GM21786 (cell line): ENCODE data around the gene CDC42SE1.

Source experiments
- ATAC-seq: cut with Tn5 transposase; IDR thresholded peaks from one replicate; pipeline ENCODE4 v1.9.1; 2021; ENCODE audit not compliant: unreplicated experiment

The CDC42SE1 gene

DNA sequence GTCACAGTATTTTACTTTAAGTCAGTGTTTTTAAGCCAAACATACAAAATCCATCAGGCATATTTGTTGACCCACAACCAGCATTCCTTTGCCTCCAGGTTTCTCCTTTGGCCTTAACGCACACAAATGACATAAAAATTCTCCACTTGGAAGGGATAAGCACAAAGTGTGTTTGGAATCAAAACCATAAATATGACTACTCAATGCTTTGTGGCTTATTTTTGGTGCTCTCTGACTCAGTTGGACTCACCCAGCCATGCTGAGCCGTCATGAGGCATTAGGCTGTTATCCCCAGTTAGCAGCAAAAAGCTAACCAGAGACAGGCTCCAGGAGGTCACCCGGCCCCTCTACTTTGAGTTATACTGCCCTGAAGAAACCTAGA lies 50.2 kb downstream of the CDC42SE1 start:
- ATAC-seq = no peak

- peak; percentile 53 for ATAC-seq
These were observed 50.9 kb downstream of the CDC42SE1 start, which contains the start of gene PRUNE1 for GRCh38 chr1:151008244-151009205. Gene PRUNE1, plus strand, starts transcription at chr1:151008449. Its CDS starts 184 bp downstream, at chr1:151008633.

GRCh38 chr1:151007853-151008243 lies 51.6 kb downstream of the CDC42SE1 start:
- ATAC-seq = no peak

GRCh38 chr1:151006327-151007052 lies 52.9 kb downstream of the CDC42SE1 start, which contains the start of gene MINDY1:
Gene MINDY1, minus strand, starts transcription at chr1:151006902. Its CDS starts 4,285 bp downstream, at chr1:151002617.
- peak; percentile 41 for ATAC-seq

DNA sequence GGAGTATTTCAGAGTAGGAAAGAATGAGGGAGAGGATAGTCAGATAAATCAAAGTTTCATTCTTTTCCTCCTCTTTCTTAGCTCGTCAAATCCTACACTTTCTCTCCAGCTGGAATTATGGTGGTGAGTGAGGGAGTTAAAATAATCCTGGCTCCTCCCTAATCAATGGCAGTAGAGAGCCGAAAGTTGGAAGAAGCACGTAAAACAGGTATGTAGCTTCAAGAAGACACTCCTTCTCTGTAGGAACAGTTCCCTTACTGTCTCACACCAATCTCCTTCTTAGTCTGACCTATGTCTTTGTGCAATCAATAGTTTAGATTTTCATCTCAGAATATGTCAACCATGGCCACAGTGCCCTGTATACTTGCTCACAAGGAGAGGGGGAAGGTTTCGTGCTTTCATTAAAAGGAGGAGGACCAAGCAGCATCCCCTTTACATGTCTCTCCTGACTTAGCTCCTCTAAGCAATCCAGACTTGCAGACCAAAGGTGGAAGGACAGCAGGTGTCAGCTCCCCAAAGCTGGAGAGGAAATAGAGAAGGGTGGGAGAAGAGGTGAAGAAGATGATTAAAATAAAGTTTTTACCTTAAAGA lies 53.6 kb downstream of the CDC42SE1 start:
- ATAC-seq = no peak

GRCh38 chr1:151003180-151003579 lies 56.2 kb downstream of the CDC42SE1 start:
- ATAC-seq = no peak

DNA sequence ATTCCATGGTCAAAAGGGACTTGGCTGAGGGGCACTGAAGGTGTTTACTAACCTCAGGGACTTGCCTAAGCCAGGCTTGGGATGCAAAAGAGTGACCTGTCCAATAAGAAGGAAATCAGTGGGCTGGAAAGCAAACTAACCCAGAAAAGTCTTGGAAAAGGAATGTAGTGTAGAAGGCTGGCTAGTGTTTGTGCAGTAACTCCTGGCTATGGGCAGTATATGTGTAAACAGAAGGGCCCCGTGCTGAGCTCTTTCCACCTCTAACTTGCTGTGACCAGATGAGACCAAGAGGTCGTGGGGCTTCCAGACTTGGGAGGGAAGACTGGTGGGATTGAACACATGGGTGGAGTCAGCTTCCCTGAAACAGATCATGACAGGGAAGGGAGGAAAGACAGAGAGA lies 56.8 kb downstream of the CDC42SE1 start:
- ATAC-seq = no peak

DNA sequence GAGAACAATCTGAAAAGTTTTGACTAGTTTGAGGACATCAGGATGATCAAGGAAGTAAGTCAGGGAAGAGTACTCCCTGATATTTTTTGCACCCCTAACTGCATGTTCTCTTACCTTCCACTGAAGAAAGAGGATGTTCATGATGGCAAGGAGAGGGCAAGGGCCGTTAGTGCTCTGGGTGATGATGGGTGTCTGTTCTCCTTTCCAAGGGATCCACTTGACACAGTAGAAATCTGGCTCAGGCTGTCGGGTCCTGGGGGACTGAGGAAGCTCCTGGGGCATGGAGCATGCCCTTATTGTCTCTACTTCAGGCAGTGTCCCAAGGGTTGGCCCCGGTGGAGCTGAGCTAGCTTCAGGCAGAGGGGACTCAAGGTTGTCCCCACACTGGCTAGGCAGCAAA lies 57.4 kb downstream of the CDC42SE1 start:
- no peak for ATAC-seq

DNA sequence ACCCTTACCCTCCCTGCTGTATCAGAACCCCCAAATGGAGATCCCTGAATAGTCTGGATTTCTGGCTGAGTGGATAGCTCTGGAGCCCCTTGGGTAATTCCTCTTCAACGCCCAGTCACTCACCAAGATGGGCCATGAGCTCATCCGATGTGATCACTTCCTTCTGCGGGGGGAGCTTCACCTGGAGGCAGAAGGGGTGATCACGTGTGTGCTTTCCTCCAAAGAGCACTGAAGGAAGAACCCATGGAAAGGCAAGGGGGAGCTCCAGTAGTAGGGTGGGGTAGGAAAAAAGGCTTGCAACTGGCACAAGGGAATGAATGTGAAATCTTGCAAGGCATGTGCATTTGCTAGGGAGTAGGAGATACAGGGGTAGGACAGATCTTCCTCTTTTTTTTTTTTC lies 57.8 kb downstream of the CDC42SE1 start:
- no peak for ATAC-seq
